HG02642 (cell line): ENCODE data around the gene STIM2.
"Not testable (repeated sequence)": the region's sequence is repeated elsewhere in the genome, so short reads cannot be mapped to it uniquely, and the experiment has no call there.

Source experiments
- ATAC-seq: cut with Tn5 transposase; IDR thresholded peaks from one replicate; pipeline ENCODE4 v1.9.1; 2021; ENCODE audit warnings: mild to moderate bottlenecking; ENCODE audit not compliant: unreplicated experiment, poor library complexity

STIM2 gene

GRCh38 chr4:27019766-27020165 lies 159.1 kb downstream of the STIM2 start:
- no peak for ATAC-seq

- no peak for ATAC-seq
These were observed 159.6 kb downstream of the STIM2 start for GRCh38 chr4:27020203-27020602.

- no peak for ATAC-seq
These were observed 160.0 kb downstream of the STIM2 start for GRCh38 chr4:27020603-27021002.

DNA sequence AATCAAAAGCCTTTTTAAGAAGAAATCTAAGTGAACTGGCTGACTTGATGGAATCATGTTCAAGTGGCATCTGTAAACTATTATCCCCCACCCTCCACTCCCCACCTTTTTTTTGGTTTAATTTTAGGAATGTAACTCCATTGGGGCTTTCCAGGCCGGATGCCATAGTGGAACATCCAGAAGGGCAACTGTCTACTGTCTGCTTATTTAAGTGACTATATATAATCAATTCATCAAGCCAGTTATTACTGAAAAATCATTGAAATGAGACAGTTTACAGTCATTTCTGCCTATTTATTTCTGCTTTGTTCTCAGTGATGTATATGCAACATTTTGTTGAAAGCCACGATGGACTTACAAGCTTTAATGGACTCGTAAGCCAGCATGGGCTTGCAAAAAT lies 162.3 kb downstream of the STIM2 start:
- ATAC-seq = no peak

- ATAC-seq = no peak
These were observed 162.7 kb downstream of the STIM2 start for GRCh38 chr4:27023366-27023765.

GRCh38 chr4:27024805-27025204 lies 164.2 kb downstream of the STIM2 start:
- no peak for ATAC-seq

GRCh38 chr4:27027428-27027827 lies 166.8 kb downstream of the STIM2 start:
- ATAC-seq = no peak

DNA sequence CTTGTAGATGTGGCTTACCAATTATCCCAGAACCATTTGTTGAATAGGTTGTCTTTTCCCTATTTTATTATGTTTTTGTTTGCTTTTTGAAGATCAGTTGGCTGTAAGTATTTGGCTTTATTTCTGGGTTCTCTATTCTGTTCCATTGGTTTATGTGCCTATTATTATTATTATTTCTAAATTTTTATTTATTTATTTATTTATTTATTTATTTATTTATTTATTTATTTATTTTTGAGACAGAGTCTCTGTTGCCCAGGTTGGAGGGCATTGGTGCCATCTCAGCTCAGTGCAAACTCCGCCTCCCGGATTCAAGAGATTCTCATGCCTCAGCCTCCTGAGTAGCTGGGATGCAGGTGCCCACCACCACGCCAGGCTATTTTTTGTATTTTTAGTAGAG lies 174.5 kb downstream of the STIM2 start:
- not testable (repeated sequence) for ATAC-seq

DNA sequence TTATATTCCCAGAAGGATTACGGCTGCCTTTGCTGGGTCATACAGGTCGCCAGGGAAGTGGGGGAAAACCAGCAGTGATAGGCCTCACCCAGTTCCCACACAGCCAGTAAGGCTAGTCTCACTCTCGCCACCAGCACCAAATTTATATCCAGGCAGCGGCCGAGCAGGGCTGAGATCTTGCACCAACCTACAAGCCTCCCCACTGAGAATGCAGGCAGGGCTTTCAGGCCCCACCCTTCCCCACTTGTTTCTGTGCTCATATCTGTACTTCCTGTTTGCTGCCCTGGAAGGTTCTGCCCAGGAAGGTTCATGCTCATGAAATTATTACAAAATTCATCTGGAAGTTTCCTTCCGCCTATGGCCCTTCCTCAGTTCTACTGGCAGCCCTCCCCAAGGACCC lies 179.7 kb downstream of the STIM2 start:
- no peak for ATAC-seq

GRCh38 chr4:27042411-27042810 lies 181.8 kb downstream of the STIM2 start:
- no peak for ATAC-seq

GRCh38 chr4:27043200-27043599 lies 182.6 kb downstream of the STIM2 start:
- ATAC-seq = no peak

DNA sequence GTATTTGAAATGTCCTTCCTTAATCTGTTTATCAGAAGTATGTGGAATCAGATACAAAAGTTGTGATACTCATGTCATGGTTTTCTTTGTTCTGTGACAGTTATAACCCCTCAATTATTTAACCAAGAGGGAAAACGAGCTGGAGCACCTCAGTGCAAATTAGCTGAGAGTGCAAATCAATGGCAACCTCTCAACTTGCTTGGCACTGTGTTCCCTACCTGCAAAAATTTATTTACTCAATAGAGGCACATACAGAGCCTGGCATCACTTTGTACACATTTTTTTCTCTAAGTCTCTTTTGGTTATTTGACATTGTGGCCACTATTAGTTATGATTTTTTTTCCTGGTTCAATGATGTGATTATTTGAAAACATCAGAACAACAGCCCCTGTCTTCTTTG lies 186.2 kb downstream of the STIM2 start:
- ATAC-seq = no peak

DNA sequence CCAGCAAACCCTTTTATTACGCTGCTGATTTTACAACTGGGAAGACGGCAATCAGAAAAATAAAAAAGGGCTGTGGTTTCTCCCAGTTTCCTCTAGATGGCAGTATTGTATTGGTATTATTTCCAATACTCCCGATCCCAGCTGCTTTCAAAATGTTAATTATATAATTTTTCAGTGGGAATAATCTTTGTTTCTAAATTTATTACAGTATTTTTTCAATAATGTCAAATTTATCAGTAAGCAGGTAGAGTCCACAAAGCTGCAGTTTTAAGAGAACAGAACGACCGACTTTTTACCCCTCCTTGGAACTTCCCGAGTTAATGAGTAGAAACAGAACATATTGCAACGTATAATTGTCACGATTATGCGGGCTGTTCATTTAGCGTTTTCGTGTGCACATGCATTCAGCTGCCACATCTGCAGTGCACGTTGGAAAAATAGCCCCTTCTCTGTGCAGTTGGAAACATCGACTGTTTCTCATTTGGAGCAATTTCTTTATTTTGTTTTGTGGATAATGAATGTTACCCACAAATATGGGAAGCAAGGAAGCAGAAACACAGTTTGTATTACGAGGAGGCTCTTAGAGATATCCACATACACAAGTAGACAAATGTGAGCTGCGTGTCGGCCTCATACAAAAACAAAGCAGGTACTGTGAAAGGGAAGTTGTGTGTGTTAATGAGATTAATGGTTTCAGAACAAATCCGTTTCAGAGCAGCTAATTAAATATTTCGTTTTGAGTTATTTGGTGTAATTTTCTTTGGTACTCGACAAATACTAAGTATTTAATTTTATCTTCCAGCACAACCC lies 188.0 kb downstream of the STIM2 start:
- no peak for ATAC-seq

DNA sequence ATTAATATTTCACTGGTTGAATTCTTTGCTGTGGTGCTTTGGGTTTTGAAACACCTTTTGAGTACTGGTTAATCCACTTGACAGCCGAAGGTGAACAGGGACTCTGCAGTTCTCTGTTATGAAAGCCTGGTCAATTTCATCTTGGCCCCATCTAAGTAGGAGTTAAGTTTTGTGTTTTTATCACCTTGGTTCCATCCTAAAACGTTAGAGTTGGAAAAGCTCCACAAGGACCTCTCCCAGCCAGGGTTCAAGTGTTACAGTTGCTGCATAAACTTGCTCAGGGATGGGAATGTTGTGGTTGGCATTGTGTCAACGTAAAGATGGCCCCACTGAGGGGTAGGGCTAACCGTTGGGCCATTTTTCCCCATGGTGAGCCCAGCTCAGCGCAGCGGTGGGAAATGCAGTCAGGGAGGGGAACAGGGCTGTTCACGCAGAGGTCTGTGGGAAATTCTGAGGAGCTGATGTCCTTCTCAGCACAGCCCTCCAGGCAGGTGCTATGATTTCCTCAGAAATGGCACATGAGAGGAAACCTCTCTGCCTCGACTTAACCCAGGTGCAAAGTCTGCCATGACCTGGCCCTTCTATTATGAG lies 188.7 kb downstream of the STIM2 start:
- ATAC-seq = no peak

DNA sequence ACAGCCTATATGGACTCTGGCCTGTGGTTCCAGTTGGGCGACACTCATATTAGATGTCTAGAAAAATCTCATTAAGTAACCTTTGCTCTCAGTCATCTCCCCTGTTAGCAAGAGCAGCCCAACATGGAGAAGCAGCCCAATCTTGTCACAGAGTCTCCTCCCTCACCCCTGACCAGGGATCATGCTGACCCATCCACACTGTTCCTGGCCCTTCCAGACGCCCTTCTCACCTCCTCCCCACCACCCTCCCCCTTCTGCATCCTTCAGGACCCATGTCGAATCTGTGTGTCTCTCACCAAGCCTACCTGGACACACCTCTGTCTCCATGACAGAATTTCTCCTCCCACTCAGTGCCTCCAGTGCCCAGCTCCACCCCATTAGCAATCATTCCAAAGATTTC lies 190.1 kb downstream of the STIM2 start:
- ATAC-seq = no peak

DNA sequence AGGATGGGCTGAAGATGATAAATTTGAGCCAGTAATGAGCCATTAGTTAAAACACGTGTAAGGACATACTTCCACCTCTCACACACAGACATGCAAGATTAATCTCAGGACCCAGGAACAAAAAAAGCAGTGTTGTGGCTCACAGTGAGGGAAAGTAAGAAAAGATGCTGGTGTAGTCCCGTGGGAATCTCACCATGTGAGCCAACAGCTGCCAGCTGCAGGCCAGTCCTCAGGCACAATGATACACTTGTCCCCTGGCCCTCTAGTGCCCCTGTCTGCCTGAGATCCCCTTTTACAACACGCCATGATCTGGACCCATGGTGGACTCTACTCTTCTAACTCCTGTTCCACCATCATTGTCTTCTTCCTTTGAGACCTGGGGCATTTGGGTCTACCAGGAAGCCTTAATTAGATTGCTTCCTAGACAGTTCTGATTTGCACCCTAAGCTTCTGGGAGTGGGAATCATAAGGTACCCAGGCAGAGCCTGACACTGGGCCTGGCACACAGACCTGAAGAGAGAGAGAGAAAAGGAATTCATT lies 194.7 kb downstream of the STIM2 start:
- ATAC-seq = no peak

- no peak for ATAC-seq
These were observed 195.6 kb downstream of the STIM2 start for GRCh38 chr4:27056281-27056680.

DNA sequence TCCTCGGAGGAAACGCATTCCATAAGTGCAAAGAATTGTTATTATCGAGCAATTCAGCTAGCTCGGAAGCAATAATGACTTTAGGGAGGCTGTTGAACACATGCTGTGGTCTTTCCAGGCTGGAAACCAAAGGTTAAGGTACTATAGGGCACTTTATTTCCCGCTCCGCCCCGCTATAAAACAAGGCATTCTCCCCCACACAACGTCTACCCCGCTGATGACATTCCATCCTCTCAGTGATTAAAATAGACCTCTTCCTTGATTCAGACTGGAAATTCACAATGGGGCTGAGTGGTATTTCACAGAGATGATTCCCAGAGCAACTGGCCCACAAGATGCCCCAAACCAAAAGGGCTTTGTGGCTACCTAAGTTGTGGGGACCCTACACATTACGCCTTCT lies 196.4 kb downstream of the STIM2 start:
- no peak for ATAC-seq

- ATAC-seq = no peak
These were observed 197.0 kb downstream of the STIM2 start for GRCh38 chr4:27057662-27058061.

- no peak for ATAC-seq
These were observed 198.3 kb downstream of the STIM2 start for GRCh38 chr4:27058819-27059406.

- no peak for ATAC-seq
These were observed 198.8 kb downstream of the STIM2 start for GRCh38 chr4:27059446-27059845.
